ENCODE measurements around the gene TMEM272.

Gene TMEM272

GRCh38 chr13:51803422-51804294, 41.3 kb downstream of the TMEM272 start, which contains the start of gene DHRS12:
Gene DHRS12 (minus strand): TSS chr13:51804163. CDS start chr13:51799659, 4,504 bp downstream.
- no peak for DNase-seq

GRCh38 chr13:51802631-51803418, 42.2 kb downstream of the TMEM272 start:
- DNase-seq: no peak

- DNase-seq: no peak
Observed at GRCh38 chr13:51801631-51802099, 43.3 kb downstream of the TMEM272 start.

GRCh38 chr13:51800486-51800885, 44.5 kb downstream of the TMEM272 start:
- no peak for DNase-seq

GRCh38 chr13:51799261-51799660, 45.7 kb downstream of the TMEM272 start:
- DNase-seq: no peak

- DNase-seq: no peak
Observed at GRCh38 chr13:51797664-51798488, 47.1 kb downstream of the TMEM272 start.

- DNase-seq: no peak
Observed at GRCh38 chr13:51796546-51796945, 48.4 kb downstream of the TMEM272 start.

- DNase-seq: no peak
Observed at GRCh38 chr13:51795419-51795818, 49.6 kb downstream of the TMEM272 start.

- no peak for DNase-seq
Observed at GRCh38 chr13:51794964-51795363, 50.0 kb downstream of the TMEM272 start.

- no peak for DNase-seq
Observed at GRCh38 chr13:51793570-51794271, 51.3 kb downstream of the TMEM272 start.

GRCh38 chr13:51786425-51787265, 58.3 kb downstream of the TMEM272 start:
- no peak for DNase-seq

- DNase-seq: no peak
Observed at GRCh38 chr13:51785712-51786424, 59.1 kb downstream of the TMEM272 start.

GRCh38 chr13:51784097-51784496, 60.9 kb downstream of the TMEM272 start:
- no peak for DNase-seq

GRCh38 chr13:51783428-51784094, 61.4 kb downstream of the TMEM272 start:
- DNase-seq: no peak

- no peak for DNase-seq
Observed at GRCh38 chr13:51782026-51782710, 62.8 kb downstream of the TMEM272 start.

GRCh38 chr13:51781246-51782022, 63.5 kb downstream of the TMEM272 start:
- DNase-seq: no peak

GRCh38 chr13:51780099-51780498, 64.9 kb downstream of the TMEM272 start:
- DNase-seq: no peak

GRCh38 chr13:51778392-51778791, 66.6 kb downstream of the TMEM272 start:
- DNase-seq: no peak
